Activated B cell treated with CpG ODN at 0.5 μM for 24 hours (primary cell): ENCODE results near the gene KCNMA1. TPM values are rescaled to one million over a fixed set of nuclear protein-coding genes. Genes with fewer than 3 reads are reported as not detected.

Experiments used
- ATAC-seq: fragments of 200-7000 bp; cut with Tn5 transposase; one replicate; pipeline ENCODE4 v1.10.0; 2021; ENCODE audit warnings: low read depth, mild to moderate bottlenecking, moderate library complexity
- CTCF ChIA-PET: fragments of 350-600 bp; sonication (Branson Sonifier 250); formaldehyde crosslinking; loops from one replicate; lab custom pipeline; 2021; ENCODE audit warnings: antibody characterized with exemption; lab: Charles Lee
- POLR2A ChIA-PET: fragments of 350-600 bp; sonication (Branson Sonifier 250); formaldehyde crosslinking; loops from one replicate; lab custom pipeline; 2021; ENCODE audit warnings: antibody characterized with exemption; lab: Charles Lee
- DNase-seq: peaks from one replicate; pipeline ENCODE4 v3.0.0; 2022
- H3K27ac Mint-ChIP-seq: one replicate; pipeline ENCODE4 v1.8.0; 2020; ENCODE audit warnings: mixed read lengths
- H3K27me3 Mint-ChIP-seq: one replicate; pipeline ENCODE4 v1.8.0; 2021; ENCODE audit warnings: mixed read lengths
- H3K36me3 Mint-ChIP-seq: one replicate; pipeline ENCODE4 v1.8.0; 2021; ENCODE audit warnings: low read depth, mixed read lengths
- H3K4me1 Mint-ChIP-seq: one replicate; pipeline ENCODE4 v1.8.0; 2021; ENCODE audit warnings: mixed read lengths
- H3K4me3 Mint-ChIP-seq: one replicate; pipeline ENCODE4 v1.8.0; 2020; ENCODE audit warnings: mild to moderate bottlenecking, mixed read lengths
- H3K9me3 Mint-ChIP-seq: one replicate; pipeline ENCODE4 v1.8.0; 2020; ENCODE audit warnings: mixed read lengths
- CTCF ChIP-seq: fragments of 200-600 bp; IDR thresholded peaks from one replicate; pipeline ENCODE4 v1.8.0; 2022; ENCODE audit warnings: antibody characterized with exemption, mild to moderate bottlenecking
- intact Hi-C: fragments of 100-400 bp; cut with micrococcal nuclease; formaldehyde crosslinking; loops from one replicate; pipeline ENCODE4 v1.15.1; 2024
- total RNA-seq: library from RNA; stranded (reverse); gene quantifications from 2 replicates; pipeline ENCODE4 v1.2.3, GENCODE V29; 2022

The KCNMA1 gene
- total RNA-seq, 1 donor from 2014 or later: 3.7 TPM

- ChIA-PET CTCF (no interaction called here), POLR2A (no interaction called here)
- H3K4me1 Mint-ChIP-seq: peaks cover 14% of the 10 kb centered on the region
- peaks cover 2% of the 10 kb centered on the region for H3K9me3 Mint-ChIP-seq
- no peaks in the 10 kb centered on the region for H3K36me3 Mint-ChIP-seq
- intact Hi-C loops: no loop called here
- no peak overlapping the region for H3K27ac Mint-ChIP-seq
- peaks cover 8% of the 10 kb centered on the region for H3K27me3 Mint-ChIP-seq
- H3K4me3 Mint-ChIP-seq: no peak overlapping the region
- no peak for TF ChIP-seq CTCF
- no peak for DNase-seq
- ATAC-seq: no peak
These were observed 71.4 kb downstream of the KCNMA1 start for GRCh38 chr10:77566236-77566635.

DNA sequence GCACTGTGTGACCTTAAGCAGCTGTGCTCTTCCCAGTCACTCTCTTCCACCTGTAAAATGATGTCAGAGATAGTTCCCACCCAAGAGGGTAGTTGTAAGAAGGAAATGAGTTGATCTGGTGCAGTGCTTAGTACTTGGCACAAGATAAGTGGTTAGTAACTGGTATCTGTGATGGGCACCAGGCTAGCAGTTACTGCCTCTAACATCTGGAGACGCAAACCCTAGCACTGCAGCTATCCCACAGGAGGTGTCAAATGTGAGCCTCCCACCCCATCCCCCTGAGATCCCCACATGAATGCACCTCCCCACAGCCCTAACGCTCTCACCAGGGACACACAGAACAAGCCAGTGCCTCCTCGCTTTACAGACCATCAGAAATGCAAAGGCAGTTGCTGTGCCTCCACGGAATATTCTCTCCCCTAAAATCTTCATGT, 72.0 kb downstream of the KCNMA1 start:
- TF ChIP-seq CTCF: no peak
- no peak overlapping the region for H3K27ac Mint-ChIP-seq
- peaks cover 8% of the 10 kb centered on the region for H3K27me3 Mint-ChIP-seq
- ChIA-PET POLR2A (no interaction called here), CTCF (no interaction called here)
- DNase-seq (no peak), ATAC-seq (no peak)
- H3K9me3 Mint-ChIP-seq: no peaks in the 10 kb centered on the region
- H3K36me3 Mint-ChIP-seq: no peaks in the 10 kb centered on the region
- intact Hi-C loops: no loop called here
- no peak overlapping the region for H3K4me3 Mint-ChIP-seq
- H3K4me1 Mint-ChIP-seq: peaks cover 14% of the 10 kb centered on the region

DNA sequence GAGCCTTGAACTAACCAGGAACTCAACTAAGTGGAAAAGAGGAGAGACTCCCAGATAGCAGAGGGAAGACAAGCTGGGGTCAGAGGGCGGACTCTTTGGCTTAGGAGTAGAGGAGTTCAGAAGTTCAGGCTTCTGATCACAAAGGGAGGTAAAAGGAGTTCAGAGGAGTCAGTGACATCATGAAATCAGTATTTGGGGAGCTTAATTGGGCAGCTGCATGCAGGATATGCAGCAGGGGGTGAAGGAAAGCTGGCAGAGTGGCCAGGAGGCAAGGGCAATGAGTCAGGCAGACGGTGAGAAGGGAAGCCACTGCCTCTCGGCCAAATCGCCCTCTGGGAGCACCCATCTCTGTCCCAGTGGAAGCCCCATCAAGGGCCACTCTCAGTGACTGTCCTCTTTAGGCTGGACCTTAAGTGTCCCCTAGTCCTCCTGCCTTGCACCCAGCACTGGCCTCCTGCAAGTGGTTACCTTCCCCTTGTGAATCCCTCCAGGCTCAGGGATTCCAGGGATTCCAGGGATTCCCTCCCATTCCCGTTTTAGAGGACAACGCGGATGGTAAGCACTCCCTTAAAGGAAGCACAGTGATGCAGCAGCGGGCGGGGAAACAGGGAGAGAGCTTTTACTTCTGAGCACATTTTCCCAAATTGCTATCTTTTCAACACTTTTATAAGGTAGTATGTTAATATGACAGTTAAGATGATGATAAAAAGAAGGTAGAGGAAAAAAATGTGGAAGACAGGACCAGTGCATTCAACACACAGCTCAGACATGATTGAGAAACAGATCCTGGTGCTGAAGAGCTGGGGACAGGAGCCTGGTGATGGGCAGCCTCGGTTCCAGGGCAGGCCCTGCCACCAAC, 72.6 kb downstream of the KCNMA1 start:
- intact Hi-C loops: no loop called here
- ATAC-seq (no peak), DNase-seq (no peak)
- H3K4me3 Mint-ChIP-seq: no peak overlapping the region
- peaks cover 14% of the 10 kb centered on the region for H3K4me1 Mint-ChIP-seq
- CTCF ChIA-PET: no interaction called here
- no peaks in the 10 kb centered on the region for H3K36me3 Mint-ChIP-seq
- POLR2A ChIA-PET: no interaction called here
- H3K27ac Mint-ChIP-seq: no peak overlapping the region
- peaks cover 8% of the 10 kb centered on the region for H3K27me3 Mint-ChIP-seq
- no peak for TF ChIP-seq CTCF
- H3K9me3 Mint-ChIP-seq: no peaks in the 10 kb centered on the region

DNA sequence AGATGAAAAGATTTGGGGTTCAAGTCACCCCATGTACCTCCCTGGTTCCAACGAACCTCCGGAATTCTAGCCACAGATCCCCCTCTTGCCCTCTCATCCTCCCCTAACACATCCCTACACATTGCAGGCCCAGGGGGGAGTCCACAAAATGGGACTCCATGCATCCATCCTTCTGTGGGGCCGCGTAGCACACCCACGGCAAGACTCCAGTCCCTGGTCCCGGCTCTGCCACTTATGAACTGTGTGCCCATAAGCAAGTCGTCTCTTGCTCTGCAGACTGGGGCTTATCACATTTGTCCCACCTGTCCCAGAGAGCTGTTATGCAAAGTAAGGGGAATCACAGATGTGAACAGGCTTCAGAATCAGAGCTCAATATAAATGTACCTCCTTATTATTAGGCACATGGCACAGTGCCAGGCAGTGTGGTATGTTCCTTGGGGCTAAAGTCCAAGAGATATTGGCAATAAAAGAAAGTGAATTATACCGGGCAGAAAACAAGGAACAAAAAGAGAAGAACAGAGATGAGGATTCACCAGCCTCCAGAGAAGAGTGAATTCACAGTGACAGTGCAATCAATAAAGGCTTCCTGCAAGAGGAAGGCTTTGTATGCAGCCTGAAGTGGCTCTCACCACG, 73.9 kb downstream of the KCNMA1 start:
- ChIA-PET CTCF (no interaction called here), POLR2A (no interaction called here)
- Mint-ChIP-seq H3K9me3 (no peaks in the 10 kb centered on the region), H3K27me3 (peaks cover 8% of the 10 kb centered on the region), H3K4me1 (peaks cover 14% of the 10 kb centered on the region), H3K27ac (no peak overlapping the region), H3K36me3 (no peaks in the 10 kb centered on the region), H3K4me3 (no peak overlapping the region)
- ATAC-seq: no peak
- DNase-seq: no peak
- no peak for TF ChIP-seq CTCF
- intact Hi-C loops: no loop called here

DNA sequence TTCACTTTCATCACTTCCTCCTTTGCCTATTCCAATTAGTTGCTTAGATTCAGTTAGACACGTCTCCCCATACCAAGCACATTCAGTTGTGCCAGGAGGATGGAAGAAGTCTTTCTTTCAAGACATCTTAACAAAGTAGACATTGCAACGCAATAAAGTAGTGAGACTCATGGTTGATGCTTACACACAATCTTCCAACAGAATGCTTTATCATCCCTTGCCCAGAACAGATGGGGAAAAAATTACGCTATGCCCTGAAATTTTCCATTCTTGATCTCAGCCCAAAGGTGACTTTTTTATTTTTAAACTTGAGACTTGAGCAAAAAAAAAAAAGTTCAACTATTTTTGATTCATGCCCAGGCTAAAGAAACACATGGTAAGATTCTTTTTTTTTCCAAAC, 74.9 kb downstream of the KCNMA1 start:
- CTCF ChIA-PET: no interaction called here
- ATAC-seq (no peak), DNase-seq (no peak)
- intact Hi-C loops: no loop called here
- TF ChIP-seq CTCF: no peak
- peaks cover 14% of the 10 kb centered on the region for H3K4me1 Mint-ChIP-seq
- no peaks in the 10 kb centered on the region for H3K9me3 Mint-ChIP-seq
- no peak overlapping the region for H3K4me3 Mint-ChIP-seq
- H3K27me3 Mint-ChIP-seq: peaks cover 8% of the 10 kb centered on the region
- no peak overlapping the region for H3K27ac Mint-ChIP-seq
- no peaks in the 10 kb centered on the region for H3K36me3 Mint-ChIP-seq
- POLR2A ChIA-PET: no interaction called here
